ENCODE measurements around the gene PARD3B.

Gene PARD3B

DNA sequence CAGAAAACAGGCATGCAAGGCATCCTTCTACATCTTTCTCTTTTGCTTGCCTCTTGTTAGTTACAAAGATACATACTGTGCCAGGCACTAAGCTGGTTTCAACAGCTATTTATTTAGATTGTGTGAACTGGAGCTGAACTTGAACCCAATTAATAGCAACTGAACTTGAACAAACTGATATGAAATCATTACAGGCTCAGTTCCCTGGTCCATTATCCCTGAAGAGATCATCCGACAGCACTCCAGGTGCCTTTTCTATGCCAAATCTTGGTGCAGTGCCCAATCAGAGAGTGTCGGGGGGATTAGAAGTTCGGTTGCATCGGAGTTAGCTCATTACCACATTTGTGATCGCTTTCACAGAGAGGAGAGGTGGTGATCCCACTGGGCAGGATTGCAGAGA is 477.6 kb downstream of the PARD3B start:
- no peaks in the 10 kb centered on the region for H3K27me3 ChIP-seq (replicated peaks; ENCODE audit: control insufficient read depth, insufficient read depth, low read length)
- H3K4me3 ChIP-seq (replicated peaks; ENCODE audit: low read depth, low read length), result no peak overlapping the region
- TF ChIP-seq, protein P1, sequence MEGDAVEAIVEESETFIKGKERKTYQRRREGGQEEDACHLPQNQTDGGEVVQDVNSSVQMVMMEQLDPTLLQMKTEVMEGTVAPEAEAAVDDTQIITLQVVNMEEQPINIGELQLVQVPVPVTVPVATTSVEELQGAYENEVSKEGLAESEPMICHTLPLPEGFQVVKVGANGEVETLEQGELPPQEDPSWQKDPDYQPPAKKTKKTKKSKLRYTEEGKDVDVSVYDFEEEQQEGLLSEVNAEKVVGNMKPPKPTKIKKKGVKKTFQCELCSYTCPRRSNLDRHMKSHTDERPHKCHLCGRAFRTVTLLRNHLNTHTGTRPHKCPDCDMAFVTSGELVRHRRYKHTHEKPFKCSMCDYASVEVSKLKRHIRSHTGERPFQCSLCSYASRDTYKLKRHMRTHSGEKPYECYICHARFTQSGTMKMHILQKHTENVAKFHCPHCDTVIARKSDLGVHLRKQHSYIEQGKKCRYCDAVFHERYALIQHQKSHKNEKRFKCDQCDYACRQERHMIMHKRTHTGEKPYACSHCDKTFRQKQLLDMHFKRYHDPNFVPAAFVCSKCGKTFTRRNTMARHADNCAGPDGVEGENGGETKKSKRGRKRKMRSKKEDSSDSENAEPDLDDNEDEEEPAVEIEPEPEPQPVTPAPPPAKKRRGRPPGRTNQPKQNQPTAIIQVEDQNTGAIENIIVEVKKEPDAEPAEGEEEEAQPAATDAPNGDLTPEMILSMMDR (IDR thresholded peaks at IDR 0.05; ENCODE audit: insufficient read depth, low read length, poor library complexity, severe bottlenecking), result no peak
- no peak for DNase-seq (ENCODE audit: extremely low read depth, insufficient read length)
- no peaks in the 10 kb centered on the region for H3K36me3 ChIP-seq (ENCODE audit: control insufficient read depth, insufficient read depth, low read length)

DNA sequence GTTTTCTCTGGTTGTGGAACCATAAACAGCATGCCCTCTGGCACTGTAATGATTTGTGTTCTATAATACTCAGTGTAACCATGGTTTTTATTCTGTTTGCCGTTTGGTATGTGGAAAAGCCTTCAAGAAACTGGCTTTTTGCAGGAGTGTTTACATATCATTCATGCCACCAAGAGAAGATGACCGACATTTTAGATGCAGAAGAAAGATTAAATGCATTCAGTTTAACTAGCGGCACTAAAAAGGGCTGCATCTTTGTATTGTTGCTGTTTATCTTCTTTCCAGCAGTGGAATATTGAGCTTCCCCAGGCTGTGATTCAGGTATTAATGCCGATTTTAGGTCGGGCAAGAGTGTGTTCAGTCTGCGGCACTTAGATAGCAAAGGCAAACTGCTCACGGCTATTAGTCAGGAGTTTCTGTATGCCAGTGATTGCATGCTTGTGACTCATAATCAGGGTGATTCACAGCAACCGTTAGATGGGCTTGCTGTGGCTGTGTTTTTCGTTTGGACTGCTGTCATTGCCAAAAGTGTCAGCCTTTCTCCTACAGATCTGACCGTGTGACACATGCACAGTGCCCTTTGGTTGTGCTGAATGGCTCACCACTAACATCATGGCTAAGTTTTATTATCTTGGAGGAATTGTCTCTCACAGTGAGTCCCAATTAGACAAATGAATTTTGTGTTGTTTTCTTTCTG is 479.7 kb downstream of the PARD3B start:
- Histone ChIP-seq H3K27me3 (replicated peaks; ENCODE audit: control insufficient read depth, insufficient read depth, low read length) (no peaks in the 10 kb centered on the region), H3K4me3 (replicated peaks; ENCODE audit: low read depth, low read length) (no peak overlapping the region), H3K36me3 (ENCODE audit: control insufficient read depth, insufficient read depth, low read length) (no peaks in the 10 kb centered on the region)
- TF ChIP-seq, protein P1 (IDR thresholded peaks at IDR 0.05; ENCODE audit: insufficient read depth, low read length, poor library complexity, severe bottlenecking), result no peak
- no peak for DNase-seq (ENCODE audit: extremely low read depth, insufficient read length)

DNA sequence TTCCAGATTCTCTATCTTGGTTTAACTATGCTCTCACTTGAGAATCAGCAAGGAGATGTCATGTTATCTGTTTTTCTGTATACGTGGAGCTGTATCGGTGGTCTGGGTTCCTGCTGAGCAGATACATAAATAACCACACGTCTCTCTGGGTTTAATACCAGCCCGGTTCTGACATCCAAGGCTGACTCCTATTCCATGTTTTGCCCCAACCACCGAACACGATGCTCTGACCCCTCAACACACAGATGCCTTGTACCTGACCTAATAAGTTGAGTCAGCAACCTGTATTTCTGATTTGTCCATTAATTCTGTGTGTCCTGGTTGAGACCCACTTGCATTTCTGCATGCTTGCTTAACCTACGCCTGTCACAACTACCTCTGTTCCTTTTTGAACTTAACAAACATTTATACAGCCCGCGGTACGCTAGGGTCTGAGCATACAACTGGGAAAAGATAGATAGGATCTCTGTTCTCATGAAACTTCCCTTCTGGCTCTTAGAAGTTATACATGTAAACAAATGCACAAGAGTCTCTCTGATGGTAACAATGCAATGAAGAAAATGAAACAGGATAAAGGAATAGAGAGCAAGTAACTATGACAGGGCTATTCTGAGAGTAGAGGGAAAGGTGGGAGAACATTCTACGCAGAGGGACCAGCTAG is 480.4 kb downstream of the PARD3B start:
- H3K4me3 ChIP-seq (replicated peaks; ENCODE audit: low read depth, low read length), result no peak overlapping the region
- H3K36me3 ChIP-seq (ENCODE audit: control insufficient read depth, insufficient read depth, low read length), result no peaks in the 10 kb centered on the region
- H3K27me3 ChIP-seq (replicated peaks; ENCODE audit: control insufficient read depth, insufficient read depth, low read length), result no peaks in the 10 kb centered on the region
- no peak for DNase-seq (ENCODE audit: extremely low read depth, insufficient read length)
- TF ChIP-seq, protein P1 (IDR thresholded peaks at IDR 0.05; ENCODE audit: insufficient read depth, low read length, poor library complexity, severe bottlenecking), result no peak

DNA sequence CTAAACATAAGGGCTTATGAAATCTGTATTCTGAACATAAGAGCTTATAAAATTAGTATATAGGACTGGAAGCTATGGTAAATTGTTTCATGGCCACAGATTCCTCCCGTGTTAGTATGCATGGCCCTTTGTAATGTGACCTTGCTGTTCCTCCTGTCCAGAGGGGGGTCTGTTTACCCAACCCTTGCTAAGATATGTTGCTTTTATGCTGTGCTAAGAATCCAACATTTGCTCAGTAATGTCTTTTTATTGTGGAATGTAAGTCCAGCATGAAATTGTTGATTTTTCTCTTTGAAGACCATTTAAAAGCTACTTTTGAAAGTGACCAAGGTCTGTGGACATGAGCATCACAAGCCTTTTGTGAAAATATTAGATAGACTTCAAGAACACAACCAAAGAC is 485.4 kb downstream of the PARD3B start:
- DNase-seq (ENCODE audit: extremely low read depth, insufficient read length), result no peak
- TF ChIP-seq, protein P1 (IDR thresholded peaks at IDR 0.05; ENCODE audit: insufficient read depth, low read length, poor library complexity, severe bottlenecking), result no peak
- Histone ChIP-seq H3K36me3 (ENCODE audit: control insufficient read depth, insufficient read depth, low read length) (no peaks in the 10 kb centered on the region), H3K27me3 (replicated peaks; ENCODE audit: control insufficient read depth, insufficient read depth, low read length) (no peaks in the 10 kb centered on the region), H3K4me3 (replicated peaks; ENCODE audit: low read depth, low read length) (no peak overlapping the region)

DNA sequence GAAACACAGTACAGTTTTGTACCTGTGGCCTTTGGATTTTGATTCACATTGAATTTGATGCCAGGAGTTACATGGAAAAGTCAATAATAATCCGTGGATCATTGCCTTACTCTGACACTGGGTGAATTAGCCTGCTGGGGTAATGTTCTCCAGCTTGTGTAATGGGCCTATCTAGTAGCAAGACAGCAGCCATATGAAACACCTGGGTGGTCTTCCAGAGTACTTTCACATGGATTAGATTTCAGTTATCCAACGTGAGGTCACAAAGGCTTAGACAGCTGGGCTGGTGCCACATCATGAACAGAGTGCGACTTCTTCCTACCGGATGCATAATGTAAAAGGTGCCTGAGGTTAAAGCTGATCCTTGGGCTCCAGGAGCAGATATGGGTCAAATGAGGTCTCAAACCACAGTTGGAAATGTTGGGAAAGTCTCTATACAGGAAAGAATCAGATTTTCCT is 486.8 kb downstream of the PARD3B start:
- Histone ChIP-seq H3K27me3 (replicated peaks; ENCODE audit: control insufficient read depth, insufficient read depth, low read length) (no peaks in the 10 kb centered on the region), H3K4me3 (replicated peaks; ENCODE audit: low read depth, low read length) (no peak overlapping the region), H3K36me3 (ENCODE audit: control insufficient read depth, insufficient read depth, low read length) (no peaks in the 10 kb centered on the region)
- DNase-seq (ENCODE audit: extremely low read depth, insufficient read length), result no peak
- TF ChIP-seq, protein P1 (IDR thresholded peaks at IDR 0.05; ENCODE audit: insufficient read depth, low read length, poor library complexity, severe bottlenecking), result no peak
